ENCODE data around the gene FLYWCH2. TPM values are rescaled to one million over a fixed set of nuclear protein-coding genes. Genes with fewer than 3 reads are reported as not detected.
A peak's percentile ranks its signal among the peaks of the same experiment; 100 is the strongest.

Gene FLYWCH2
- total and polyA plus RNA-seq, 2 of the 13 experiments (the other 11 are each of a cell fraction or from before 2014, with no cell fraction given): 16.9 to 19.8 TPM

GRCh38 chr16:2926650-2926999 is 43.6 kb downstream of the FLYWCH2 start:
- H3K36me3 ChIP-seq (replicated peaks in 1 of 2; ENCODE audit: control insufficient read depth in 1 of 2, insufficient read depth in 2 of 2, low read length in 2 of 2): peaks cover 4 to 5% of the 10 kb centered on the region in 2 experiments; a peak in 3 of 5 replicates
- ATAC-seq (no peak), FAIRE-seq (no peak), DNase-seq (ENCODE audit: low spot score) (no peak)
- no peaks in the 10 kb centered on the region for H3K79me2 ChIP-seq (ENCODE audit: insufficient read depth, low read length)
- CTCF ChIA-PET (ENCODE audit: low intra/inter-chr PET ratio, low total read pairs): interaction anchor here (1.1 to 2.0 kb wide), 4 partner anchors 52 to 88 kb away, joined by 3 to 9 read pairs (median 7); no protein-coding TSS in a partner anchor
- in situ Hi-C loops (cut with HindIII; ENCODE audit: extremely low pct_ligation_motif_present, low pct_unique_long_range_greater_than_20kb): no loop called here
- no peaks in the 10 kb centered on the region for H3K27me3 ChIP-seq (ENCODE audit: control insufficient read depth in 1 of 2, insufficient read depth in 2 of 2, low read length in 2 of 2)
- no peaks in the 10 kb centered on the region for H3K9me3 ChIP-seq (ENCODE audit: low read length)
- BruUV-seq (replicated peaks): no TSS peak
- H3K4me1 ChIP-seq (ENCODE audit: insufficient read depth, low read length): 0 out of 2 replicates have a peak, but pooled peaks cover 9% of the 10 kb centered on the region
- POLR2A ChIA-PET: interaction anchor here (0.6 to 1.0 kb wide), 3 partner anchors 15 to 58 kb away, joined by 4 to 6 read pairs (median 4); no protein-coding TSS in a partner anchor
- no peak overlapping the region for H3K4me3 ChIP-seq (replicated peaks in 1 of 3; ENCODE audit: insufficient read depth in 1 of 3, low read depth in 2 of 3, low read length in 3 of 3)
- peak overlapping the region; percentile 56; the same call in 1 of the 2 replicates for H3K4me2 ChIP-seq (ENCODE audit: low read depth, low read length)
- WGBS (ENCODE audit: low lambda C conversion rate): 87% methylated on average over 5 of the region's 5 CpGs
- intact Hi-C loops (cut with micrococcal nuclease; ENCODE audit: unreplicated experiment): no loop called here
- no peaks in the 10 kb centered on the region for H4K20me1 ChIP-seq (ENCODE audit: insufficient read depth, low read length)
- TF ChIP-seq MAZ (IDR thresholded peaks at IDR 0.05; ENCODE audit: borderline replicate concordance, low read depth, low read length) (no peak), MAZ (CRISPR knock-in tag; IDR thresholded peaks at IDR 0.05; ENCODE audit: low read depth) (no peak), MAFK (conservative IDR thresholded peaks at IDR 0.05 in 1 of 2, IDR thresholded peaks at IDR 0.05 in 1 of 2; ENCODE audit: low read length in 2 of 2) (peak in 1 of 2 experiments; percentile 24; a peak in 1 of 4 replicates)
- no peak overlapping the region for H3K9ac ChIP-seq (ENCODE audit: insufficient read depth, low read depth, low read length)
- H3K27ac ChIP-seq (ENCODE audit: extremely low read length, insufficient read depth, low read length): no peak overlapping the region
- H2AFZ ChIP-seq (ENCODE audit: low read length): no peak overlapping the region

GRCh38 chr16:2927010-2927646 is 44.1 kb downstream of the FLYWCH2 start:
- no peak overlapping the region for H2AFZ ChIP-seq (ENCODE audit: low read length)
- DNase-seq (ENCODE audit: low spot score) (peak; percentile 74), FAIRE-seq (peak; percentile 89), ATAC-seq (peak; percentile 83)
- H3K27ac ChIP-seq (ENCODE audit: extremely low read length, insufficient read depth, low read length): no peak overlapping the region
- peak overlapping the region; percentile 56 for H3K4me2 ChIP-seq (ENCODE audit: low read depth, low read length)
- no TSS peak for BruUV-seq (replicated peaks)
- no peaks in the 10 kb centered on the region for H3K27me3 ChIP-seq (ENCODE audit: control insufficient read depth in 1 of 2, insufficient read depth in 2 of 2, low read length in 2 of 2)
- intact Hi-C loops (cut with micrococcal nuclease; ENCODE audit: unreplicated experiment): no loop called here
- no peaks in the 10 kb centered on the region for H3K9me3 ChIP-seq (ENCODE audit: low read length)
- H3K79me2 ChIP-seq (ENCODE audit: insufficient read depth, low read length): no peaks in the 10 kb centered on the region
- 37% methylated on average over 6 of the region's 19 CpGs for WGBS (ENCODE audit: low lambda C conversion rate)
- in situ Hi-C loops (cut with HindIII; ENCODE audit: extremely low pct_ligation_motif_present, low pct_unique_long_range_greater_than_20kb): no loop called here
- ChIA-PET POLR2A (interaction anchor here (0.5 to 1.0 kb wide), 5 partner anchors 15 to 59 kb away, joined by 3 to 6 read pairs (median 4); partner anchors contain the start of gene FLYWCH1), CTCF (ENCODE audit: low intra/inter-chr PET ratio, low total read pairs) (interaction anchor here (1.1 to 2.0 kb wide), 4 partner anchors 52 to 88 kb away, joined by 3 to 9 read pairs (median 7); no protein-coding TSS in a partner anchor)
- H3K4me1 ChIP-seq (ENCODE audit: insufficient read depth, low read length): 0 out of 2 replicates have a peak, but pooled peaks cover 9% of the 10 kb centered on the region
- H3K4me3 ChIP-seq (replicated peaks in 1 of 3; ENCODE audit: insufficient read depth in 1 of 3, low read depth in 2 of 3, low read length in 3 of 3): no peak overlapping the region
- no peak overlapping the region for H3K9ac ChIP-seq (ENCODE audit: insufficient read depth, low read depth, low read length)
- peaks cover 4 to 5% of the 10 kb centered on the region in 2 experiments; a peak in 3 of 5 replicates for H3K36me3 ChIP-seq (replicated peaks in 1 of 2; ENCODE audit: control insufficient read depth in 1 of 2, insufficient read depth in 2 of 2, low read length in 2 of 2)
- H4K20me1 ChIP-seq (ENCODE audit: insufficient read depth, low read length): no peaks in the 10 kb centered on the region
- no peak for TF ChIP-seq NFE2L1 (CRISPR knock-in tag; IDR thresholded peaks at IDR 0.05; ENCODE audit: borderline replicate concordance)
- 0 out of 2 replicates have a peak, but pooled peaks have one; percentile 21 for TF ChIP-seq ARID5B (CRISPR knock-in tag; IDR thresholded peaks at IDR 0.05)
- TF ChIP-seq ZNF333 (CRISPR knock-in tag; IDR thresholded peaks at IDR 0.05; ENCODE audit: borderline replicate concordance): no peak
- TF ChIP-seq ZUFSP (CRISPR knock-in tag; IDR thresholded peaks at IDR 0.05; ENCODE audit: borderline replicate concordance): no peak
- no peak for TF ChIP-seq MBD4 (IDR thresholded peaks at IDR 0.05; ENCODE audit: borderline replicate concordance, low read length)

All from HepG2 (cell line).